ENCODE measurements around the gene RBM27. TPM values are rescaled to one million over a fixed set of nuclear protein-coding genes. Genes with fewer than 3 reads are reported as not detected.
A peak's percentile ranks its signal among the peaks of the same experiment; 100 is the strongest.

RBM27 gene, protein sequence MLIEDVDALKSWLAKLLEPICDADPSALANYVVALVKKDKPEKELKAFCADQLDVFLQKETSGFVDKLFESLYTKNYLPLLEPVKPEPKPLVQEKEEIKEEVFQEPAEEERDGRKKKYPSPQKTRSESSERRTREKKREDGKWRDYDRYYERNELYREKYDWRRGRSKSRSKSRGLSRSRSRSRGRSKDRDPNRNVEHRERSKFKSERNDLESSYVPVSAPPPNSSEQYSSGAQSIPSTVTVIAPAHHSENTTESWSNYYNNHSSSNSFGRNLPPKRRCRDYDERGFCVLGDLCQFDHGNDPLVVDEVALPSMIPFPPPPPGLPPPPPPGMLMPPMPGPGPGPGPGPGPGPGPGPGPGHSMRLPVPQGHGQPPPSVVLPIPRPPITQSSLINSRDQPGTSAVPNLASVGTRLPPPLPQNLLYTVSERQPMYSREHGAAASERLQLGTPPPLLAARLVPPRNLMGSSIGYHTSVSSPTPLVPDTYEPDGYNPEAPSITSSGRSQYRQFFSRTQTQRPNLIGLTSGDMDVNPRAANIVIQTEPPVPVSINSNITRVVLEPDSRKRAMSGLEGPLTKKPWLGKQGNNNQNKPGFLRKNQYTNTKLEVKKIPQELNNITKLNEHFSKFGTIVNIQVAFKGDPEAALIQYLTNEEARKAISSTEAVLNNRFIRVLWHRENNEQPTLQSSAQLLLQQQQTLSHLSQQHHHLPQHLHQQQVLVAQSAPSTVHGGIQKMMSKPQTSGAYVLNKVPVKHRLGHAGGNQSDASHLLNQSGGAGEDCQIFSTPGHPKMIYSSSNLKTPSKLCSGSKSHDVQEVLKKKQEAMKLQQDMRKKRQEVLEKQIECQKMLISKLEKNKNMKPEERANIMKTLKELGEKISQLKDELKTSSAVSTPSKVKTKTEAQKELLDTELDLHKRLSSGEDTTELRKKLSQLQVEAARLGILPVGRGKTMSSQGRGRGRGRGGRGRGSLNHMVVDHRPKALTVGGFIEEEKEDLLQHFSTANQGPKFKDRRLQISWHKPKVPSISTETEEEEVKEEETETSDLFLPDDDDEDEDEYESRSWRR
- 10 to 100 TPM; 14.4 to 17.3 TPM for total RNA-seq

DNA sequence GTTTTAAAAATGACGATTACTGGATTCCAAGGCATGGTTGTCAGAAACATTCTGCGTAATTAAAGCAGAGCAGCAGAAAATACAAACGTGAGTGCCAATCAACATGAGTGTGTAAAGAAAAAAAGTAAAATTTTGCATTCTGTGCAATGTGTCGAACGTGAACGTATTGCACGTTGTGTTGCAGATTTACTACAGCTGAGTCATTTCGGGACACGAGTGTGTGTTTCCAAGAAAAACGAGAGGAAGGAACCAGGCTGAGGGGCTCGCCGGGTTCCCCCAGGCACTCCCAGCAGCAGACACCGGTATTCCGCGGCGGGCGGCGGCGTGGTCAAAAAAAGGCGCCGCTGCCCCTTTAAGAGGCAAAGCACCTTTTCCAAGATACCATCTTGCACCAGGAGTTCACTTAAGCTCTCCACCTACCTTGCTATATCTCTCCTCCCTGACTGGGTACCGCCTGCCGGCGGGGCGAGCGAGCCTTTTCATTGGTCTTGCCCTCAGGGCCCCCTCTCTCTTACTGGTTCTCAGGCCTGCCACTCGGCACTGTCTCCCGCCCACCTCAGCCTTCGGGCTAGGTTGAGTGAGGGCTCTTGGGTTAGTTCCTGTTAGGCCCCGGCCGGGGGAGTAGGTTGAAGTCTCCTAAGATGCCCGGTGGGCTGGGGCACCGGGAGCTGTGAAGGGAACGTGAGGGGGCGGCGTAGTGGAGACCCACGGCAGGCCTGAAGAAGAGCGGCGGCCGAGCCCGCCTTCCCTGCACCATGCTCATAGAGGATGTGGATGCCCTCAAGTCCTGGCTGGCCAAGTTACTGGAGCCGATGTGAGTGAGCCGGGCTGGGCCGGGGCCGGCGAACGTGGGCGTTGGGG lies at the start of gene RBM27:
Gene RBM27 (plus strand): TSS at position 595 of the 861 bp plus-strand sequence. CDS start 161 bp downstream, at position 756.
- peak within 1 kb of the TSS; percentile 86 to 90 for H3K9ac ChIP-seq (ENCODE audit: low read depth in 2 of 2, low read length in 2 of 2)
- TF ChIP-seq, protein P1, sequence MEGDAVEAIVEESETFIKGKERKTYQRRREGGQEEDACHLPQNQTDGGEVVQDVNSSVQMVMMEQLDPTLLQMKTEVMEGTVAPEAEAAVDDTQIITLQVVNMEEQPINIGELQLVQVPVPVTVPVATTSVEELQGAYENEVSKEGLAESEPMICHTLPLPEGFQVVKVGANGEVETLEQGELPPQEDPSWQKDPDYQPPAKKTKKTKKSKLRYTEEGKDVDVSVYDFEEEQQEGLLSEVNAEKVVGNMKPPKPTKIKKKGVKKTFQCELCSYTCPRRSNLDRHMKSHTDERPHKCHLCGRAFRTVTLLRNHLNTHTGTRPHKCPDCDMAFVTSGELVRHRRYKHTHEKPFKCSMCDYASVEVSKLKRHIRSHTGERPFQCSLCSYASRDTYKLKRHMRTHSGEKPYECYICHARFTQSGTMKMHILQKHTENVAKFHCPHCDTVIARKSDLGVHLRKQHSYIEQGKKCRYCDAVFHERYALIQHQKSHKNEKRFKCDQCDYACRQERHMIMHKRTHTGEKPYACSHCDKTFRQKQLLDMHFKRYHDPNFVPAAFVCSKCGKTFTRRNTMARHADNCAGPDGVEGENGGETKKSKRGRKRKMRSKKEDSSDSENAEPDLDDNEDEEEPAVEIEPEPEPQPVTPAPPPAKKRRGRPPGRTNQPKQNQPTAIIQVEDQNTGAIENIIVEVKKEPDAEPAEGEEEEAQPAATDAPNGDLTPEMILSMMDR (IDR thresholded peaks at IDR 0.05) = no peak
- peak within 1 kb of the TSS; percentile 68 for H3K27ac ChIP-seq
- peak within 1 kb of the TSS; percentile 83 for H3K4me3 ChIP-seq
- no peaks in the 10 kb centered on the region for H3K27me3 ChIP-seq
- no peaks in the 10 kb centered on the region for H3K9me3 ChIP-seq
- peak; percentile 98 for DNase-seq
- H3K36me3 ChIP-seq = no peaks in the 10 kb centered on the region
- peaks cover 15% of the 10 kb centered on the region for H3K4me1 ChIP-seq
- intact Hi-C loops (cut with DNase I) = no loop called here

GRCh38 chr5:146158255-146158654 lies 45.1 kb upstream of the RBM27 start:
- Histone ChIP-seq H3K4me3 (no peak overlapping the region), H3K4me1 (no peaks in the 10 kb centered on the region), H3K9me3 (no peaks in the 10 kb centered on the region), H3K27me3 (no peaks in the 10 kb centered on the region), H3K27ac (no peak overlapping the region), H3K36me3 (peaks cover 6% of the 10 kb centered on the region), H3K9ac (ENCODE audit: low read depth in 2 of 2, low read length in 2 of 2) (no peak overlapping the region)
- no peak for DNase-seq
- TF ChIP-seq, protein P1 (IDR thresholded peaks at IDR 0.05) = no peak
- intact Hi-C loops (cut with DNase I) = no loop called here

GRCh38 chr5:146164382-146164781 lies 39.0 kb upstream of the RBM27 start:
- DNase-seq = no peak
- intact Hi-C loops (cut with DNase I) = no loop called here
- Histone ChIP-seq H3K4me1 (no peaks in the 10 kb centered on the region), H3K9me3 (no peaks in the 10 kb centered on the region), H3K4me3 (no peak overlapping the region), H3K9ac (ENCODE audit: low read depth in 2 of 2, low read length in 2 of 2) (no peak overlapping the region), H3K27me3 (no peaks in the 10 kb centered on the region), H3K27ac (no peak overlapping the region), H3K36me3 (peaks cover 6% of the 10 kb centered on the region)
- TF ChIP-seq, protein P1 (IDR thresholded peaks at IDR 0.05) = no peak

DNA sequence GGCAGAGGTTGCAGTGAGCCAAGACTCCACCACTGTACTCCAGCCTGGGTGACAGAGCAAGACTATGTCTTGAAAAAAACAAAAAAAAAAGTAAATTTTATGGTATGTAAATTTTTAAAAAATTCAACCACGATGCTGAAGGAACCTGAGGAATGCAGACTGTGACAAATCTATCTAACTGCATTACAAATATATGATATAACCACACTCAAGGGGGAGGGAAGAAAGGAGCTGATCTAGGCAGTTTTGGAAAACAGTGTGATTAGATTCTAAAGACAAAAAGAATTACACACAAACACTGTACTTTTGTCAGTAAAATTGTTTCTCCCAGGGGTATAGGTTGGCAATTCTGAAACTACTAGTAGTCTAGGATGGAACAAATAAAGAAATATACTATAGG lies 37.9 kb upstream of the RBM27 start:
- Histone ChIP-seq H3K27me3 (no peaks in the 10 kb centered on the region), H3K4me3 (no peak overlapping the region), H3K9ac (ENCODE audit: low read depth in 2 of 2, low read length in 2 of 2) (no peak overlapping the region), H3K36me3 (peaks cover 6% of the 10 kb centered on the region), H3K9me3 (no peaks in the 10 kb centered on the region), H3K4me1 (no peaks in the 10 kb centered on the region), H3K27ac (no peak overlapping the region)
- DNase-seq = no peak
- TF ChIP-seq, protein P1 (IDR thresholded peaks at IDR 0.05) = no peak
- intact Hi-C loops (cut with DNase I) = no loop called here
